HAP-1 (cell line): ENCODE results near the gene ADAMTS17.

ENCODE experiments used
- DNase-seq, 2 experiments: peaks; one replicate each; pipeline ENCODE4 v3.0.0-alpha.2; 2016 to 2020; ENCODE audit warnings: low spot score in 2 of 2
- H3K27me3 ChIP-seq: fragments of 250-450 bp; sonication (Bioruptor Pico); 2 replicates; pipeline ENCODE4 v1.5.1; 2020; ENCODE audit warnings: low read depth, mild to moderate bottlenecking, moderate library complexity
- H3K36me3 ChIP-seq: fragments of 250-450 bp; sonication (Bioruptor Pico); replicated peaks from 2 replicates; pipeline ENCODE4 v1.5.1; 2020; ENCODE audit warnings: mild to moderate bottlenecking
- H3K4me1 ChIP-seq: fragments of 250-450 bp; sonication (Bioruptor Pico); 2 replicates; pipeline ENCODE4 v1.5.1; 2020; ENCODE audit warnings: mild to moderate bottlenecking
- H3K4me3 ChIP-seq: fragments of 250-450 bp; sonication (Bioruptor Pico); 2 replicates; pipeline ENCODE4 v1.5.1; 2020; ENCODE audit warnings: mild to moderate bottlenecking, moderate library complexity
- H3K9me3 ChIP-seq: fragments of 250-450 bp; sonication (Bioruptor Pico); 2 replicates; pipeline ENCODE4 v1.5.1; 2020; ENCODE audit warnings: mild to moderate bottlenecking, moderate library complexity
- in situ Hi-C: fragments of 300-500 bp; cut with MboI; formaldehyde crosslinking; loops from 3 replicates; pipeline ENCODE4 v1.14.3; 2020; ENCODE audit warnings: low sequenced_read_pairs, inconsistent platforms, mixed read lengths

The ADAMTS17 gene

DNA sequence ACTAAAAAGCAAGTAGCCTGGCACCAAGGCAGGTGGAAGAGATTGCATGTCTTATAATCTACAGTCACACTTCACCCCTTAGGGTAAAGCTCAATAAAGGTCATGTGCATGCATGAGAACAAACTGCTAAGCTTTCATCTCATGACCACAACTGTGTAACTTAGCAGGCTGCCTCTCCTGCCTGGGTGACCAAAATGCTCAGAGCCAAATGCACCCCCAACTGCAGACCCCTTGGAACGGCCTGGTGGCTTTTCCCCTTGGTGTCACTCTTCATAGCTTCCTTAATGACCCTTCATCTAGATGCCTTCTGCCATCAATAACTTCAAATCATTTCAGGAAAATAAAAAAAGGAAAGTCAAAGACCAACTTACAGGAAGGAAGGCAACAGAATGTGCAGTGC, 88.1 kb downstream of the ADAMTS17 start:
- no peaks in the 10 kb centered on the region for H3K27me3 ChIP-seq
- H3K36me3 ChIP-seq, result no peaks in the 10 kb centered on the region
- in situ Hi-C loops, result no loop called here
- no peaks in the 10 kb centered on the region for H3K9me3 ChIP-seq
- H3K4me1 ChIP-seq, result no peaks in the 10 kb centered on the region
- no peak for DNase-seq
- H3K4me3 ChIP-seq, result no peak overlapping the region

DNA sequence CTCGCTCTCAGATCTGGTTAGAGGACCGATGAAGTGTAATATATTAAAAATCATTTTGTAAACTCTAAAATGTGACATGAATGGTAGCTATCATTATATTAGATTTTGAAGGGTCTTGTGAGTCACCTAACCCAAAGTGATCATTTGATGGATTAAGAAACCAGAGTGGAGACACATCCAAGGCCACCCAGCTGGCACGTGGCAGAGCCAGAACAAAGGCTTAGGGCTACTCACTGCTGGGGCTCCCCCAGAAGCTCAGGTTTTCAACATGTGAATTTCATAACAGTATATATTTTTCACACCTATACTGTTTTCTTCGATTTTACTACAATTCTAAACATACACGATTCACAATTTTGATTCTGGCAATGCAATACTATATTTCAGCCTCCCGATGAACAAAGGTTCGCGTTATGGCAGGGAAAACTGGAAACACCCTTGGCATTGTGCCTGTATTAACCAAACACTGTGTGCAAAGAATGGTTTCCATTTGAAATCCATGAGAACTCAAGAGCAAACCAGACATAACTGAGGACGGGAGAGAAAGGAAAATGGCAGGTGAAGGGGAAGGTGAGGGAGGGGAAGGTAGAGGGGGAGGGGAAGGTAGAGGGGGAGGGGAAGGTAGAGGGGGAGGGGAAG, 88.9 kb downstream of the ADAMTS17 start:
- Histone ChIP-seq H3K4me1 (no peaks in the 10 kb centered on the region), H3K9me3 (no peaks in the 10 kb centered on the region), H3K4me3 (no peak overlapping the region), H3K27me3 (no peaks in the 10 kb centered on the region), H3K36me3 (no peaks in the 10 kb centered on the region)
- no peak for DNase-seq
- in situ Hi-C loops, result no loop called here

GRCh38 chr15:100252359-100252758, 89.4 kb downstream of the ADAMTS17 start:
- Histone ChIP-seq H3K36me3 (no peaks in the 10 kb centered on the region), H3K27me3 (no peaks in the 10 kb centered on the region), H3K4me3 (no peak overlapping the region), H3K9me3 (no peaks in the 10 kb centered on the region), H3K4me1 (no peaks in the 10 kb centered on the region)
- no peak for DNase-seq
- in situ Hi-C loops, result no loop called here

DNA sequence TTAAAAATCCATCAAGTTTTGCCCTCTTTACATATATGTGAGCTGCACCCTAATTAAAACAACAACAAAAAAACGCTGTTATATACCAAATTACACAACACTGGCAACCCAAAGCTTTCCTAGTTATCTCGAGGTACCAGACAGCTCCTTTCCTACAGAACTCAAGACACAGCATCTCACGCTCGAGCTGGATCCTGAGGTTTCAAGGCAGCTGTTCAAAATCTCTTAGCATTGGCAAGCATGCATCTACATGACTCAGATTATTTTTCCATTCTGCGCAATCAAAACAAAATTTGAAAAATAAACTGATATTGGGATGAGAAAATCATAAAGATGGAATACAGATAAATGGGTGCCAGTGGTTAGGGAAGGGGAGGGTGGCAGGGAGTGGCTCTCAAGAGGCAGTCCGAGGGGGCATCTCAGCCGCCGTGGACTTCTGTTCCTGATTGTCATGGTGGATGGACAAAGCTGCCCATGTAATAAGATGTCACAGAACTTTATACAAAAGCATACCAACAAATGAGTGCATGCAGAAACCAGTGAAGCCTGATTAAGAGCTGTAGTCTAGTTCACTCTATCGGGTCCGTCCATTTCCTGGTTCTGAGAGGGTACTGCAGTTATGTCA, 91.5 kb downstream of the ADAMTS17 start:
- in situ Hi-C loops, result no loop called here
- Histone ChIP-seq H3K4me1 (no peaks in the 10 kb centered on the region), H3K36me3 (no peaks in the 10 kb centered on the region), H3K9me3 (no peaks in the 10 kb centered on the region), H3K4me3 (no peak overlapping the region), H3K27me3 (no peaks in the 10 kb centered on the region)
- DNase-seq, result no peak

- H3K27me3 ChIP-seq, result no peaks in the 10 kb centered on the region
- no peaks in the 10 kb centered on the region for H3K4me1 ChIP-seq
- in situ Hi-C loops, result no loop called here
- no peak overlapping the region for H3K4me3 ChIP-seq
- H3K9me3 ChIP-seq, result no peaks in the 10 kb centered on the region
- no peaks in the 10 kb centered on the region for H3K36me3 ChIP-seq
- no peak for DNase-seq
These were observed 92.5 kb downstream of the ADAMTS17 start for GRCh38 chr15:100249096-100249815.

- Histone ChIP-seq H3K9me3 (no peaks in the 10 kb centered on the region), H3K4me1 (no peaks in the 10 kb centered on the region), H3K27me3 (no peaks in the 10 kb centered on the region), H3K36me3 (no peaks in the 10 kb centered on the region), H3K4me3 (no peak overlapping the region)
- in situ Hi-C loops, result no loop called here
- no peak for DNase-seq
These were observed 93.5 kb downstream of the ADAMTS17 start for GRCh38 chr15:100248236-100248635.

DNA sequence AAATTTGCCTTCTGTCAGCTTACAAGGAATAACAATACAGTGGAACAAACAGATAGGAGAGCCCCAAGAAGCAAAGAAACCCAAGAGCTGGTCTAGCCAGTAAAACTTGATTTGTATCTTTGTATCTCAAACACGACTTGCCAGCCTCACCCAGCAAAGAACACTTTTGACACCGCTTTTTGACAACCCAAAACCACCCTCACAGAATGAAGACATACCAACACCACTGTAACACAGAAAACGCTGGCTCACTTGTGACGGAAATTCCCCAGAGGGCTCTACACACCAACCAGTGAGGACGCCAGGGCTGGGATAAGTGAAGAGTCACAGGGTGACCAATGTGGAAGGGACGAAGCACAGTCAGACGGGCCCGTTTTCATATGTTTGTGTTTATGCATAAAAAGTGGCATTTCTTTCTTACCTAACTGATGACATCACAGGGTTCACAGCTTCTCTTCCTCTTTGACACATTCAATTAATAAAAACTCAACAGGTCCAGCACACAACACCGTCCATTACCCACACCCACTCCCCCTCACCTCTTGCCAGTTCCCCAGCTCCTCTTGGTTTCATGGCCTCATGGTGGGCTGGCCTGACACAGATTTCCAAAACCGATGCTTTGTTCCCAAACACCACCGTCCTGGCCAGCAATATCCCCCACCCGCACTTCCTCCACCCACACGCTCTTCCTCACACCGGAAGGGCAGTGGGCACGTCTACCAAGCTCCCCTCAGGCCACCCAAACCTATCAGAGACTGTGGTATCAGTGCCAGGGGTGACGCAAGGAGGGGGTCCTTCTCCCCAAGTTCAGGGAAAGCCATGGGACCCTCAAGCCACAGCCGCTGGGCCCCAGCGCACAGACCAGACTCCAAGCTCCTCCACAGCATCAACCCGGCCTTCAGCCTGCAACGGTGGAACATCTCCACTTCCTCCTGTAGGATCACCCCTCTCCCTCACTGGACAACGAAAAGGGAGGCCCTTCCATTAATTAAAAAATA, 94.2 kb downstream of the ADAMTS17 start:
- Histone ChIP-seq H3K4me1 (no peaks in the 10 kb centered on the region), H3K9me3 (no peaks in the 10 kb centered on the region), H3K27me3 (no peaks in the 10 kb centered on the region), H3K36me3 (no peaks in the 10 kb centered on the region), H3K4me3 (no peak overlapping the region)
- in situ Hi-C loops, result no loop called here
- DNase-seq, result no peak

- no peaks in the 10 kb centered on the region for H3K9me3 ChIP-seq
- no peaks in the 10 kb centered on the region for H3K36me3 ChIP-seq
- in situ Hi-C loops, result no loop called here
- no peaks in the 10 kb centered on the region for H3K4me1 ChIP-seq
- no peak for DNase-seq
- H3K27me3 ChIP-seq, result no peaks in the 10 kb centered on the region
- H3K4me3 ChIP-seq, result no peak overlapping the region
These were observed 95.9 kb downstream of the ADAMTS17 start for GRCh38 chr15:100245855-100246254.

DNA sequence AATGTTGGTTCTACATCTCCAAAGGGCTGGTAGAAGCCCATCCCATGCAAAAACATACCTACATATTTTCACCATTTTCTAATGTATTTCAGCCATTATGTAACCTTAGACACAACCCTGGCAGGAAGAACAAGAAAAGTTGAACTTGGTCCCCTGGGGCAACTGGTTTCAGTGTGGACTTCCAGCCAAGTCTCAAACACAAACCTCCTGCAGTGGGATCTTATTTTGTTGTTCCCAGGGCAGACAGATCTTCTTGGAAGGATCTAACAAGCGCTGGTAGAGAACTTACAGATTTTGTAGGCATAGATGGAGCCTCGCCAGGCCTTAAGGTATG, 96.3 kb downstream of the ADAMTS17 start:
- H3K4me1 ChIP-seq, result no peaks in the 10 kb centered on the region
- no peaks in the 10 kb centered on the region for H3K9me3 ChIP-seq

GRCh38 chr15:100244796-100245486, 96.8 kb downstream of the ADAMTS17 start:
- H3K36me3 ChIP-seq, result no peaks in the 10 kb centered on the region

More for the DNA sequence above, 96.3 kb downstream of the ADAMTS17 start:
- H3K27me3 ChIP-seq, result no peaks in the 10 kb centered on the region
- in situ Hi-C loops, result no loop called here
- no peak overlapping the region for H3K4me3 ChIP-seq
- H3K36me3 ChIP-seq, result no peaks in the 10 kb centered on the region
- DNase-seq, result no peak

DNA sequence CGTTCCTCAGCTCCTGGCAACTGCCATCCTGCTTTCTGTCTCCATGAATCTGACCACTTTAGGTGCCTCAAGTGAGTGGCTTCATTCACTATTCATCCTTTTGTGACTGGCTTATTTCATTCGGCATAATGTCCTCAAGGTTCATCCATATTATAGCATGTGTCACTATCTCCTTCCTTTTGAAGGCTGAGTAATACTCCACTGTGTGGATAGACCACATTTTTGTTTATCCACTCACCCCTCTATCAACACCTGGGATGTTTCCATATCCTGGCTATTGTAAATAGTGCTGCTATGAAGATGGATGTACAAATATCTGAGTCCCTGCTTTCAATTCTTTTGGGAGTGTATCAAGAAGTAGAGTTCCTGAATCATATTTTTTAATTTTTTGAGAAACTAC, 98.8 kb downstream of the ADAMTS17 start:
- H3K4me3 ChIP-seq, result no peak overlapping the region
- H3K4me1 ChIP-seq, result no peaks in the 10 kb centered on the region
- no peak for DNase-seq
- no peaks in the 10 kb centered on the region for H3K9me3 ChIP-seq
- H3K27me3 ChIP-seq, result no peaks in the 10 kb centered on the region
- no peaks in the 10 kb centered on the region for H3K36me3 ChIP-seq
- in situ Hi-C loops, result no loop called here

More at GRCh38 chr15:100244796-100245486, 96.8 kb downstream of the ADAMTS17 start:
- Histone ChIP-seq H3K4me3 (no peak overlapping the region), H3K9me3 (no peaks in the 10 kb centered on the region), H3K27me3 (no peaks in the 10 kb centered on the region), H3K4me1 (no peaks in the 10 kb centered on the region)
- DNase-seq, result no peak
- in situ Hi-C loops, result no loop called here

DNA sequence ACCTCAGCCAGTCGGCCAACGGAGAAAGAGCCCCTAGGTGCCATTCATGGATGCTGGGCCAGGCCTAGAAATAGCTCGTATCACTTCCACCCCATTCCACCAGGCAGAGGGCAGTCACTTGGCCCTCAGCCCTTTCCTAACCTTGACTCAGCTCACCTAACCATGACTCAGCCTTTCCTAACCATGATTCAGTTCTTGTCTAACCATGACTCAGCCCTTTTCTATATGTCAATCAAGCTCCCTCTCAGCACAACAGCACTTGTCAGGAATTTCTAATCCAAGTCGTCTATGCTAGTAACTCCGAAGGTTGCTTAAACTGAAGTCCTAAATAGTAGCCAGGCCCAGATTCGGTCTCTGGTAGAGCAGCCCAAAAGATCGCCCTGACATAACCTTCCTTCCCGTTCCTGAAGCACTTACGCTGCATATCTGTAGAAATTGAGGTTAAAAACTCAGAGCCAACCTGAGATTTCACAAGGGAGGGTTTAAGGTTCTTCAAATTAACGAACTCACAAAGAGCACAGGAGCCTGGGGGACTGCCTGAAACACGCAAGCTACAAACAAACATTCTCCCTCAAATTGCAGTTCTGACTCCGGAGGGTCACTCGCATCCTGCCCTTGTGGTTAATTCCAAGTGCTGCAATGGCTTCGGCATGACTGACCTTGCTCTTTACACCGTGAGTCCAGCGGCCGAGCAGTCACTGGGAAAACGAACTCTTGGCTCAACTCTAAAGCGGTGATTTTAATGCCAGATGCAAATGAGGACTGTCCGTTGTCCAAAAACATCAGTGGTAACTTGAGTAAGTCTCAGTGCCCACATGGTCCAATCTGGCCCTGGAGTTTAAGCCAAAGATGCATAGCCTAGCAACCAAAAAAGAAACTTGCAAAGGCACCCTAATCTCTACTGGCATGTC, 99.9 kb downstream of the ADAMTS17 start:
- Histone ChIP-seq H3K4me1 (no peaks in the 10 kb centered on the region), H3K36me3 (no peaks in the 10 kb centered on the region), H3K4me3 (no peak overlapping the region), H3K9me3 (no peaks in the 10 kb centered on the region), H3K27me3 (no peaks in the 10 kb centered on the region)
- in situ Hi-C loops, result no loop called here
- DNase-seq, result no peak
